GM19467 (cell line): Measurements from ENCODE around the gene DNAH7.

Source experiments
- ATAC-seq: cut with Tn5 transposase; IDR thresholded peaks from one replicate; pipeline ENCODE4 v1.9.1; 2021; ENCODE audit warnings: mild to moderate bottlenecking, moderate library complexity; ENCODE audit not compliant: unreplicated experiment

DNAH7 gene

GRCh38 chr2:196079052-196079451 is 10.4 kb upstream of the DNAH7 start:
- ATAC-seq = no peak

GRCh38 chr2:196077821-196078220 is 9.2 kb upstream of the DNAH7 start:
- no peak for ATAC-seq

GRCh38 chr2:196076778-196077568 is 8.3 kb upstream of the DNAH7 start:
- no peak for ATAC-seq

GRCh38 chr2:196075196-196075595 is 6.6 kb upstream of the DNAH7 start:
- ATAC-seq = no peak

- no peak for ATAC-seq
Measured at GRCh38 chr2:196074631-196075030, 6.0 kb upstream of the DNAH7 start.

GRCh38 chr2:196073521-196073920 is 4.9 kb upstream of the DNAH7 start:
- no peak for ATAC-seq

GRCh38 chr2:196067088-196067382 is 1.6 kb downstream of the DNAH7 start:
- no peak for ATAC-seq

- no peak for ATAC-seq
Measured at GRCh38 chr2:196066291-196067087, 2.1 kb downstream of the DNAH7 start.

- no peak for ATAC-seq
Measured at GRCh38 chr2:196063773-196064172, 4.9 kb downstream of the DNAH7 start.

- ATAC-seq = no peak
Measured at GRCh38 chr2:196059491-196059960, 9.1 kb downstream of the DNAH7 start.

- no peak for ATAC-seq
Measured at GRCh38 chr2:196054631-196055030, 14.0 kb downstream of the DNAH7 start.

- no peak for ATAC-seq
Measured at GRCh38 chr2:196046123-196046917, 22.3 kb downstream of the DNAH7 start.

GRCh38 chr2:196041786-196042185 is 26.9 kb downstream of the DNAH7 start:
- no peak for ATAC-seq

- no peak for ATAC-seq
Measured at GRCh38 chr2:196040218-196040617, 28.4 kb downstream of the DNAH7 start.

GRCh38 chr2:196036442-196036841 is 32.2 kb downstream of the DNAH7 start:
- ATAC-seq = no peak

- ATAC-seq = no peak
Measured at GRCh38 chr2:196018037-196018436, 50.6 kb downstream of the DNAH7 start.

GRCh38 chr2:196012314-196012713 is 56.3 kb downstream of the DNAH7 start:
- no peak for ATAC-seq

- ATAC-seq = no peak
Measured at GRCh38 chr2:196000551-196000950, 68.1 kb downstream of the DNAH7 start.

- no peak for ATAC-seq
Measured at GRCh38 chr2:195998070-195998469, 70.6 kb downstream of the DNAH7 start.

GRCh38 chr2:195995499-195995898 is 73.1 kb downstream of the DNAH7 start:
- ATAC-seq = no peak

GRCh38 chr2:195993623-195994022 is 75.0 kb downstream of the DNAH7 start:
- no peak for ATAC-seq
